ENCODE measurements around the gene TMEM163. TPM values are rescaled to one million over a fixed set of nuclear protein-coding genes. Genes with fewer than 3 reads are reported as not detected.

Gene TMEM163
- total and polyA plus RNA-seq, 8 donors, result 14.8 to 30.5 (median 20.5) TPM

DNA sequence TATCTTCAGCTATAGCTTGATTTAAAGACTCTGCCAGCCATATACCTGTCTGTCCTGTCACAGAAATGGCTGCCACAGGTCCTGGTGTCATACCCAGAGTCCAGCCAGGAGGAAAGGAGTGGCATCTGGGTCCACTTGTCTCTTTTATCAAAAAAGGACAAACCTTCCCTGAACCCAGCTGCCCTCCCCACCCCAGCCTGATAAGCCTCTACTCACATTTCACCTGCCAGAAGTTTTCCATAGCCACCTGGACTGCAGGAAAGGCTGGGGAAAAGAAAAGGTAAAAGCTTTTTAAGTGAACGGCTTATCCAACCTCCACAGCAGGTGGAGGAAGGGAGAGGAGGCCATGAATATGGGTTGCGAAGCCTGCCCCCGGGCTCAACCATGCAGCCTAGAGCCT lies 32.8 kb downstream of the TMEM163 start:
- intact Hi-C loops (cut with DNase I), result no loop called here
- TF ChIP-seq, protein P1, sequence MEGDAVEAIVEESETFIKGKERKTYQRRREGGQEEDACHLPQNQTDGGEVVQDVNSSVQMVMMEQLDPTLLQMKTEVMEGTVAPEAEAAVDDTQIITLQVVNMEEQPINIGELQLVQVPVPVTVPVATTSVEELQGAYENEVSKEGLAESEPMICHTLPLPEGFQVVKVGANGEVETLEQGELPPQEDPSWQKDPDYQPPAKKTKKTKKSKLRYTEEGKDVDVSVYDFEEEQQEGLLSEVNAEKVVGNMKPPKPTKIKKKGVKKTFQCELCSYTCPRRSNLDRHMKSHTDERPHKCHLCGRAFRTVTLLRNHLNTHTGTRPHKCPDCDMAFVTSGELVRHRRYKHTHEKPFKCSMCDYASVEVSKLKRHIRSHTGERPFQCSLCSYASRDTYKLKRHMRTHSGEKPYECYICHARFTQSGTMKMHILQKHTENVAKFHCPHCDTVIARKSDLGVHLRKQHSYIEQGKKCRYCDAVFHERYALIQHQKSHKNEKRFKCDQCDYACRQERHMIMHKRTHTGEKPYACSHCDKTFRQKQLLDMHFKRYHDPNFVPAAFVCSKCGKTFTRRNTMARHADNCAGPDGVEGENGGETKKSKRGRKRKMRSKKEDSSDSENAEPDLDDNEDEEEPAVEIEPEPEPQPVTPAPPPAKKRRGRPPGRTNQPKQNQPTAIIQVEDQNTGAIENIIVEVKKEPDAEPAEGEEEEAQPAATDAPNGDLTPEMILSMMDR (IDR thresholded peaks at IDR 0.05), result no peak
- peaks cover 23 to 80% (median 32%) of the 10 kb centered on the region in 3 donors for H3K4me1 ChIP-seq
- DNase-seq, result peak in 1 of 6 donors; percentile 54
- no peaks in the 10 kb centered on the region for H3K27me3 ChIP-seq
- FAIRE-seq, result no peak
- H3K27ac ChIP-seq, result peak overlapping the region; percentile 40 to 89 (median 72)
- H3K4me3 ChIP-seq, result no peak overlapping the region
- no peaks in the 10 kb centered on the region for H3K36me3 ChIP-seq
- WGBS, 2 donors, result 44 to 55% methylated on average over 3 of the region's 3 CpGs
- no peaks in the 10 kb centered on the region for H3K9me3 ChIP-seq
- ATAC-seq, result peak in 2 of 4 donors; percentile 4 to 34

DNA sequence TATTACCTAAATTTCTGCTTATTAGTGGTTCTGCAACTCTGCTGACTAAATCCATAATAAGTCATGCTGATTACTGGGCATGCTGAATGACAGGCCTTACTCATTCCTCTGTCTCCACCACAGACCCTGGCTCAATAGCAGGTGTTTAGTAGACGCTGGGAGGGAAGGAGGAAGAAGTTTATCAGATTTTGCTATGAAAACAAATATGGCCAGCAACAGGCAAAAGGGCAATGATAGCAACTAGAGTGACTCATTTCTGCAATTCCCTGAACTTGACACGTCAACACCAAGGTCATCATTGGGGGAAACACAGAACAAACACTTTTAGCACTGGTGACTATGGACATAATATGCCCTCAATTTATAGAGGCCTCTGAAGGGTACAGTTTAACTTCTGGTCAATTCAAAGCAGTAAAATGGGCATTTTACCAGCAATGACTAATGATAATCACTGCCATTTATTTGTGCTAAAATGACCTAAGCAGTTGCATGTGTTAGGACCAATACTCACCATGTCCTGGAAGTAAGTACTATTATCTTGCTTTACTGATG lies 35.2 kb downstream of the TMEM163 start:
- DNase-seq, result peak in 3 of 6 donors; percentile 66 to 81 (median 74)
- FAIRE-seq, result no peak
- no peaks in the 10 kb centered on the region for H3K36me3 ChIP-seq
- TF ChIP-seq, protein P1 (IDR thresholded peaks at IDR 0.05), result no peak
- intact Hi-C loops (cut with DNase I), result no loop called here
- H3K4me3 ChIP-seq, result no peak overlapping the region
- H3K27me3 ChIP-seq, result no peaks in the 10 kb centered on the region
- H3K27ac ChIP-seq, result peak overlapping the region; percentile 54 to 89 (median 80)
- H3K9me3 ChIP-seq, result no peaks in the 10 kb centered on the region
- peaks cover 32 to 77% (median 47%) of the 10 kb centered on the region in 3 donors for H3K4me1 ChIP-seq
- 9 to 10% methylated on average over 2 of the region's 2 CpGs for WGBS, 2 donors
- peak; percentile 86 to 92 (median 90) for ATAC-seq

DNA sequence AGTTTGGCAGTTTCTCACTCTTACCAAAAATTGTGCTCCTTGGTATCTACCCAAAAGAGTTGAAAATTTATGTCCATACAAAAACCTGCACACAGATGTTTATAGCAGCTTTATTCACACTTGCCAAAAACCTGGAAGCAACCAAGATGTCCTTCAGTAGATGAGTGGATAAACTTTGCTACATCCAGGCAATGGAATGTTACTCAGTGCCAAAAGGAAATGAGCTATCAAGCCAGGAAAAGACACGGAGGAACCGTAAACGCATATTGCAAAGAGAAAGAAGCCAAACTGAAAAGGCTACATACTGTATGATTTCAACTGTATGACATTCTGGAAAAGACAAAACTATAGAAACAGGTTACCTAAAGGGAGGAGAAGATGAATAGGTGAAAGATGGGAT lies 36.1 kb downstream of the TMEM163 start:
- FAIRE-seq (no peak), ATAC-seq (peak in 1 of 4 donors; percentile 7), DNase-seq (no peak)
- no peaks in the 10 kb centered on the region for H3K36me3 ChIP-seq
- intact Hi-C loops (cut with DNase I), result no loop called here
- no peaks in the 10 kb centered on the region for H3K9me3 ChIP-seq
- peaks cover 41 to 76% (median 51%) of the 10 kb centered on the region in 3 donors for H3K4me1 ChIP-seq
- no peak overlapping the region for H3K4me3 ChIP-seq
- H3K27ac ChIP-seq, result peak overlapping the region; percentile 35 to 89 (median 80)
- H3K27me3 ChIP-seq, result no peaks in the 10 kb centered on the region
- WGBS, 2 donors, result 5 to 12% methylated on average over 3 of the region's 3 CpGs
- TF ChIP-seq, protein P1 (IDR thresholded peaks at IDR 0.05), result no peak

DNA sequence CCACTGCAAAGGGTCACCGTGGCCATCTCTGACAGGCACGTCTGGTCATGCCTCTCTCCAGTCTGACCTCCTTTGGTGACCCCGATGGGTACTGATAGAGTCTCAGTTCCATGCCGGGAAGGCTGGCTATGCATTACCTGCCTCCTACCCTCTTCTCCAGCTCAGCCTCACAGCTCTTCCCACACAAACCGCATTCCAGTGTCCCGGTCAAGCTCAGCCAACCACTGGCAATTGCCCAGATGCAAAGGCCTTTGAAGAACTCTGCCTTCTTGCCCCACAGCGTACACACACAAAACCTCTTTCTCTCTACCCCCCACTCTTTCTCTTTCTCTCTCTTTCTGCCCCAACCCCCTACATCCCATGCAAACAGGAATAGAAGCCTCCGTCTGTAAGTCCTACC lies 37.6 kb downstream of the TMEM163 start:
- FAIRE-seq (no peak), ATAC-seq (no peak), DNase-seq (no peak)
- no peaks in the 10 kb centered on the region for H3K36me3 ChIP-seq
- H3K9me3 ChIP-seq, result no peaks in the 10 kb centered on the region
- H3K4me3 ChIP-seq, result no peak overlapping the region
- 89% methylated on average over 8 of the region's 8 CpGs for WGBS, 2 donors
- TF ChIP-seq, protein P1 (IDR thresholded peaks at IDR 0.05), result no peak
- H3K27ac ChIP-seq, result no peak overlapping the region
- H3K27me3 ChIP-seq, result no peaks in the 10 kb centered on the region
- intact Hi-C loops (cut with DNase I), result no loop called here
- peaks cover 50 to 72% (median 54%) of the 10 kb centered on the region in 3 donors for H3K4me1 ChIP-seq

DNA sequence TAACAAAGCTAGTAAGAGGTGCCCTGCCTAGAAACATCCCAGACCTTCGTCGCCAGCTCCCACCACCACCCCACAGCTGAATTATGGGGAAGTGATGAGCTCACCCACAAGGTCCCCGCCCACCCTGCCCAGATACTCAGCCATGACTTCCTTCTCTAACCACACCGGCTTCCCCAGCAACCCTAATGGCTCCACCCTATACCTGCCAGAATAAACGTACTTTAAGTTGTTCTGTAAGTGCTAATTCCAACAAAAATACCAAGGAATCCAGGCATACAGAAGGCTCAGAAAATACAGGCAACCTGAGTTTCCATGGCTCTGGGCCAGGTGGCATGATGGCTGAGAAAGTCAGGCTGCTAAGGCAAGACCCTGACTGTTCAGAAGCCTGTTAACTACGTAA lies 39.1 kb downstream of the TMEM163 start:
- no peak overlapping the region for H3K4me3 ChIP-seq
- H3K27ac ChIP-seq, result no peak overlapping the region
- FAIRE-seq (no peak), ATAC-seq (no peak), DNase-seq (no peak)
- no peaks in the 10 kb centered on the region for H3K27me3 ChIP-seq
- intact Hi-C loops (cut with DNase I), result no loop called here
- WGBS, 2 donors, result 83 to 85% methylated on average over 6 of the region's 6 CpGs
- TF ChIP-seq, protein P1 (IDR thresholded peaks at IDR 0.05), result no peak
- no peaks in the 10 kb centered on the region for H3K36me3 ChIP-seq
- H3K9me3 ChIP-seq, result no peaks in the 10 kb centered on the region
- peaks cover 52 to 72% (median 61%) of the 10 kb centered on the region in 3 donors for H3K4me1 ChIP-seq
